Stimulated activated CD8-positive, alpha-beta memory T cell treated with anti-CD3 and anti-CD28 coated beads, Interleukin-4, amount 100 ng/mL, for 48 hours (primary cell): ENCODE results near the gene S100A3.

Experiments used
- DNase-seq: peaks from one replicate; pipeline ENCODE4 v3.0.0-alpha.2; 2020

Gene S100A3

DNA sequence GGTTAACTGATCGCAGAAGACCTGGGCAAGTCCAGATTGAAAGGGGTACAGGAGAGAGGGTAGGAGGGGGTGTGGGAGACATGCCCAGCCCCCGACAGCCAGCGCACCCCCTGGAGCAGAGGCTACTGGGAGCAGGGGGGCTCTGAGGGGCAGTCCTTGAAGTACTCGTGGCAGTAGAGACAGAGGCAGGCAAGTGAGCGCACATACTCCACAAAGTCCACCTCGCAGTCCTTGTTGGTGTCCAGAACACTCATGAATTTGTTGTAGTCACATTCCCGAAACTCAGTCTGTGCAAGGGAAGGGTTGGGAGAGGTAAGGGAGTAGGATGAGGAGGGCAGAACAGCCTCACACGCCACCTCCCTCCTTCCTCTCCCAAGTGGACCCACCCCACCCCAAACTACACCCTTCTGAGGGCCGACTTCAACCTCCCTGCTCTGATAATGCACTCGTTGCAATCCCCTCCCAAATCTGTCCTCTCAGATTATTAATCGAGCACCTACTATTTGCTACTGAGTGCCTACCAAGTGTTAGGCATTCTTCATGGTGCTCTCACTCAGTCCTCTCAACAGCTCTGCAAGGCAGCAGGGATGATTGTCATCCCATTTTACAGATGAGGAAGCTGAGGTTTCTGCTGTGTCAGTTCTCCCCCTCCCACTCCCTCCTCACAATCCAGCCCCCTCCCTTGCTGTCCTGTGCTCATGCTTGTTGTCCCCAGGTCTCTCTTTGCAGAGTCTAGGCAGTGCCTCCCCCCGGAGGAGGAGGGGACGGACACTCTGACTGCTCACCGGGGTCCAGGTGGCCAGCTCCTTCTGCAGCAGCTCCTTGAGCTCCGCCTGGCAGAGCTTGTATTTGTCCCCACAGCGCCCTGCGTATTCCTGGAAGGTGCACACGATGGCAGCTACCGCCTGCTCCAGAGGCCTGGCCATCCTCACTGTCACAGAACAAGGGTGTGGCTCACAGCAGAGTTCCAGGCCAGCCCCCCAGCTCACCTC lies 1.2 kb downstream of the S100A3 start:
- DNase-seq: no peak

GRCh38 chr1:153546796-153547559 lies 2.1 kb downstream of the S100A3 start:
- no peak for DNase-seq

DNA sequence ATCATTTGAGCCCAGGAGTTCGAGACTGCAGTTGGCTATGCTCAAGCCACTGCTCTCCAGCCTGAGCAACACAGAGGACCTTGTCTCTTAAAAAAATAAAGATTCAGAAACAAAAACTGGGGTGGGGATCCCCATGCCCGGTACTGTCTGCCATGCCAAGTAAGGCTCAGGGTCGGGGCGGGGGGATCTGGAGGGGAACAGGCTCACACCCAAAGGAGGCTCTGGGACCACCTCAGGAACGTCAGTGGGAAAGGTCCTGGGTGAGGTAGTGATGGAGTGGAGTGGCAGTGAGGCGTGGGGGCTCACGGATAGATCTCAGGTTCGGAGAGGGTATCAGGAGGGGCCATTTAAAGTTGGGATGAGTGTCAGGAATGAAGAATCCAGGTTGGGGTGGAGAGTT lies 2.7 kb downstream of the S100A3 start:
- no peak for DNase-seq

GRCh38 chr1:153545067-153546055 lies 3.7 kb downstream of the S100A3 start, which contains the start of gene S100A4:
S100A4 (minus strand) TSS chr1:153545806; CDS start chr1:153544794, 1,012 bp downstream.
- peak; percentile 95 for DNase-seq

- DNase-seq: no peak
These were observed 4.5 kb downstream of the S100A3 start for GRCh38 chr1:153544453-153545066.

GRCh38 chr1:153543736-153544135 lies 5.3 kb downstream of the S100A3 start:
- DNase-seq: no peak

DNA sequence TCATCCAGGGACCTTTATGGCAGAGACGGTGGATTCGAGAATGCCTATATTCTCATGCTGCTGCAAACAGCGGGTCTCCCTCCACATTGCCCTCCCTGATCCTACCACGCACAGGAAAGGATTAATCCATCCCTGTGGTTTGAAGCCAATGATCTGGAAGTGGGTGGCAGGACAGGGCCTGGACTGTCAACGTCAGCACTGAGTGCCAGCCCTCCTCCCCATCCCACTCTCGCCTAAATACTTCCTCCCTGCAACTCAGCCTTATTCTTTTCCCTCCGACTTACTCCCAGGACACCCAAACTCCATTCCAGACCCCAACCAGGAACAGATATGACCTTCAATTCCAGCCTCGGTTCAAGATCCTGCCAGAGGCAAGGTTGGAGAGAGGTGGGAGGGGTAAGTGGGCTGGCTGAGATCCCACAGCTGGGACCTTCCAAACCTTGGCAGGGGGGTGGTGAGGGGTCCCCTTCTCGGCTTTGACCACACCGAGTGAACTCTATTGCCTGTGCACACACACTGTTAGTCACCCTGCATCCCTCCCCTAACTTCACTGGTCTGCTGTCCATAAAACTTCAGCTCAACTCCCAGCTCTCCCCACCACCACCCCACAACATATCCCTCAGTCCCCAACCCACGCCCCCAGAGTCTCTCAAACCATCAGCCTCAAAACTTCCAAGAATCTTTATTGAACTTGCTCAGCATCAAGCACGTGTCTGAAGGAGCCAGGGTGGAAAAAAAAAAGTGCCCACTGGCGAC lies 5.9 kb downstream of the S100A3 start:
- DNase-seq: no peak

DNA sequence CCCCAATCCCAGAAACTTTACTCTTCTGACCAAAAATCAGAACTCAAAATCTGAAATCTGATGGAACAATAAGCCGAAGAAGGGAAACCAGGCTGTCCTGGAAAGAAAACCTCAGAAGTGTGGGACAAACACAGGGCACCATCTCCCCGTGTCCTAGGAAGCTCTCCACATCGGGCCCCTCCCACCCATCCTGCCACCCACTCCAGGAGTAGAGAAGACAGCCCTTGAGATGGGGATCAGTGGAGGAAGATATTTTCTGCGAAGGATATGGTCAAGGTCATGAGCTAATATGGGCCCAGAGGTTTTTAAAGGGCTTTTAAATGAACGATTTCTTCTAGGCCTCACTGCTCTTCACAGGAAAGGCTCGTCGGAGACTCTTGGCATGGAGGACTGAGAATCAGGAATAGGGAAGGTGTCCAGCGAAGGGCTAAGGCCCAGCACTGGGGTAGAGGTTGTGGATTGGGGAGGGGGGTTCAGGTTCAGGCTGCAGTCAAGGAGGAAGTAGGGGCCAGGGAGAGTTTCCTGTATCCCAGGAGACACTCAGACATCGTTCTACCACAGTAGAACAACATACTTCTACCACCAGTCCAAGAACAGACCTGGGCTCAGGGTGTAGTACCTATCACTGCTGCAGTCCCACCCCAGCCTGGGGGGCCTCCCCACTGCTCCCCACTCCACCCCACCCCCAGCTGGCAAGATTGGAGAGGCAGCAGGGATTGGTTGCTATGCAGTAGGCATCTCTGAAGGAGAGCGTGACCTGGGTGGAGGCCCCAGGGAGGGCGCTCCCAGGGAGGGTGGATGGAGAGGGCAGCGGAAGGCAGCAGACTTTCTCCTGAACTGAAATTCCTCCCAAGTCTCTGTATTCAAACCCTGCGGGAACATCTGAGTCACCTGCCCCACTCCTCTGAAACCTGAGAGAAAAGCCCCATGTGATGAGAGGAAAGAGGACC lies 7.1 kb downstream of the S100A3 start:
- DNase-seq: no peak

DNA sequence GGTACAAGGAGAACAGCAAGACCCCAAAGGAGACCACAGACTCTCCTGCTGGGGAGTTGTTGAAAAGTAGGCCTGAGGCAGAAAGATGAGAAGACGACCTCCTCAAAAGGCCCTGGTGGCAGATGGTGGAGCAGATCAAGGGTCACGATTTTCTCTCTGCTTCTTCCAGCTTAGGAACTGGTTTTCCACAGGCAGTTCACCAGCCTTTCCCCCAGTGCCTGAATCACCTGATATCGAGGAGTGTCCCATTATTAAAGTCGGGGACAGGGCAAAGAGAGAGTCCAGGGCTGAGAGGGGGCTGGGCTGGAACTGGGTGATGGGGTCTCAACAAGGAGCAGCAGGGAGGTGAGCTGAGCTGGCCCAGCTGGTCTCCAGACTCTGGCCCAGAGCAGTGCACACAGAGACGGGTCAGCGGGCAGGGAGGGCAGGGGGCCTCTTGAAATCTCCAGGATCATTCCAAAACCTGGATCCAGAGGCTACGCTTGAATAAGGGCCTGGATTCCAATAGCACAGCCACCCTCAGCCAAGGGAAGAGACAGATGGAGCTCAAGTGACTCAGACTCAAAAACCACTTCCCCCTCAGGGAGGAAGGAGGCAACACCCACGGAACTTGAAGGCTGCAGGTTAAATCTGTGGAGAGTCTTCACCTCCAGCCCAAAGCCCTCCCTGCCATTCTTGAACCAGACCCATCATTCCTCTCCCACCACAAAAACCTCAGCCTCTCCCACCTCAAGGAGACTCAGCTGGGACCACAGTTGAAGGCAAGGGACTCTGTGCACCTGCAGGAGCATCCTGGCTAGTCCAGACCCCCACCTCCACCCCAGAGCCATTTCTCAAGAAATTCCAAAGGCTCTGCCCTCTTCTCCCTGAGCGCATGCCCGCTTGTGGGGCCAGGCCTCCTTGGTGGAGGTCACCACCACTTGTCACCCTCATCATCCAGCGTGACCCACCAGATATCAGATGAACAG lies 8.4 kb downstream of the S100A3 start, which contains the start of gene S100A5:
S100A5 (minus strand) TSS at position 541 of the 968 bp plus-strand sequence. CDS start 743 bp downstream, outside the sequence.
- peak; percentile 65 for DNase-seq

GRCh38 chr1:153539395-153540093 lies 9.5 kb downstream of the S100A3 start:
- DNase-seq: no peak

DNA sequence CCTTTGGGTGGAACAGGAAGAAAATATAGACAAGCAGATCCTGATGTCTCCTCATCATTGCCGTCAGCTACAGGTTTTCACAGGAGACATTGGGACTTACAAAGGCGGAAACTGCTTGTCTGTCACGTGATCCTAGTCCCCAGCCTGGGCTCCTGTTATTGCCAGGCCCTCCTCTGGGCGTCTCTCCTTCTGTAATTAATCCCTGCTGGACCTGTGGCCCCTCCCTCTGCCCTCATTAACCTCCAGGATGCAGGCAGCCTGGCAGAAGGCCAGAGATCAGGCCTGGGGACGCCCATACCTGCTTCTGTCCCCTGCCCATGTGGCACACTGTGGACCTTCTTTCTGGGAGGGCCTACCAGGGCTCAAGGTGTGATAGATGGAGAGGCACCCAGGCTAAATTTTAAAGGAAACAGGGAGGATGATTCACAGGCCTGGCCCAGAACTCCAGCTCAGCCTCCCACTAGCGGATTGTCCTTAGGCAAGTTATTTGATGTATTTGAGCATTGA lies 10.7 kb downstream of the S100A3 start:
- DNase-seq: no peak

GRCh38 chr1:153537376-153537730 lies 11.7 kb downstream of the S100A3 start:
- no peak for DNase-seq

DNA sequence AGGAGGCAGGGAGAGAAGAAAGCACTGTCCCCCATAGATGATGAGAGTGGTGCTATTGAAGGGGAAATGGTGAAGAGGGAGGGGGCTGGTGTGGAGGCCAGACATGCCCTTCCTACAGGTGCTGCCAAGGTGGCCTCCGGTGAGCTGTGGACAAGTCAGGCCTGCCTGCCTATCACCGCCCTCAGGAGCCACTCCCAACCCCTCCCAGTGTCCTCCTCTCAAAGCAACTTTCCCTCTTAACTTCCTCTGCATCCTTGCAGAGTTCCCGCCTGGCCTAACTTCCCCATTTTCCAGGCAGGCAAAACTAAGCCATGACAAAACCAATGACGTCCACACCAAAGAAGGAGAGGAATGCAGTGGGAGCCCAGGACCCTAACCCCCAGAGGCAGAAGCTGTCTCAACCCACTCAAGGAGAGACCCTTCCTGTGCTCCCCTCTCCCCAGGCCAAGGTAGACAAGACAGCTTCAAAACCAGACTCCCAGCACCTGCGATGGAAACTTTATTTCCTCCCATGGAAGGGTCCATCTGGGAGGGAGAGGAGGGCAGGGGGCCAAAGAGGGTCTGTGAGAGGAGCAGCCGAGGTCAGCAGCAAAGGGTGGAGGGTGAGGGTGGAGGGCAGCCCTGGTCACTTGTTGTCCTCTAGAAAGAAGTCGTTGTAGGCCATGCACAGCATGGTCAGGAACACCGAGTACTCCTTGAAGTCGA lies 12.2 kb downstream of the S100A3 start:
- no peak for DNase-seq

DNA sequence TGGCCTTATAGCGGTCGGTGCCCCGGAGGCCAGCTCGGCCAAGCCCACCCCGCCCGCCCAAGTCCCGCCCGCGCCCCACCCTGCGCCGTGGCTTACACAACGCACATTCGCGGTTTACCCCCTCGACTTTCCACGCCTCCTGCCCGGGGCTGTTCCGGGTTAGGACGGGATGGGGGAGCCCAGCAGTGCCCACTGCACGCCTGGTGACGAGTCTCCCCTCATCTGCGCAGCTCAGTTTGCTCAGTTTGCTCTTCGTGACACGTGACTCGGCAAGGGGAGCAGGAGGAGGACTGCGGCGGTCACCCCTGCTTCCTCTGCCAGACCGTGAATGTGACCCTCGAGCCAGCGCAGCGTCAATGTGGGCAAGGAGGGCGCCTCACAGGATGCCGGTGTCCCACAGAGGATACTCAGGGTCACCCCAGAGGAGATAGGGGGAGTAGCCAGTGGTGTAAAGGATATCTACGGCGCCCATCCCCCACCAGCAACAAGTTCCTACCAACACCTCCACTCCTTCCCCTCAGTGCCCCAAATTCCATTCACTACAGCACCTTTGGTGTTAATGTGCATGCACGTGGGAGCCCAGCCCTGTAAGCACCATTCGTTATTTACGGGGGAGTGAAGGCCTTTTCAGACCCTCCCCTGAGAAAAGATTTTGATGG lies 12.9 kb downstream of the S100A3 start:
- peak; percentile 87 for DNase-seq

DNA sequence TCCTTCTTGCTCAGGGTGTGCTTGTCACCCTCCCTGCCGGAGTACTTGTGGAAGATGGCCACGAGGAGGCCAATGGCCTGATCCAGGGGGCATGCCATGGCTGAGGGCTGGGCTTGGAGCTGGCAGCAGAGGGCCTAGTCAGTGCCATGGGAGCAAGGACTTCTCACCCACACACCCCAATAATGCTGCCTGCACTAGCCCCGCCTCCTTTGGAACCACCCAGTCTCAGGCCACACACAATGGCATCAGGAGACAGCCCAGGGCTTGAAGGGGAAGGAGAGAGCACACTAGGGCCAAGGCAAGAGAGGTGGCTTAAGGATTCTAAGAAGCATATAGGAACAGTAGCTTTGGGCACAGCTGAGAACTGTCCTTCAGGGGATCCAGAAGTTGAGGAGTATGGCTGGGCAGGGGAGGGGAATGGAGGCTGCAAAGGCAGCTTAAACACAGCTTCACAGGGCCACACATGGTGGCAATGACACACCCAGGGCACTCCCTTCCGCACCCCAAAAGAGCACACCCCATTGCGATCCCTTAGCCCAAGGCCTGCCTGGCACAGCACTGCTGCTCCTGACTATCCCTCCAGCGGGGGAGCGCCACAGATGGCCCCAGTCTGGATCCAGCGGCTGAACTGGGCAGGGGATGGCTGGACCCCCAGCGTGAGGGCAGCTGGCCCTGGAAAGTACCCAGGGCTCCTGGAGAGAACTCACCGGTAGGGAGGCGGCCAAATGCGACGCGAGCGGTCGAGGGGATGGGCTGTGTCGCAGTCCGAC lies 13.6 kb downstream of the S100A3 start, which contains the start of gene S100A6:
S100A6 (minus strand) TSS at position 750 of the 770 bp plus-strand sequence; CDS start at position 98, 652 bp downstream.
- peak; percentile 73 for DNase-seq

GRCh38 chr1:153534925-153535241 lies 14.2 kb downstream of the S100A3 start:
- DNase-seq: no peak
